Measurements from ENCODE around the gene ZFY. TPM values are rescaled to one million over a fixed set of nuclear protein-coding genes. Genes with fewer than 3 reads are reported as not detected.

ZFY gene
- total and polyA plus RNA-seq, 2 of the 13 experiments (the other 11 are each of a cell fraction or from before 2014, with no cell fraction given), result 3.3 to 17.1 TPM

DNA sequence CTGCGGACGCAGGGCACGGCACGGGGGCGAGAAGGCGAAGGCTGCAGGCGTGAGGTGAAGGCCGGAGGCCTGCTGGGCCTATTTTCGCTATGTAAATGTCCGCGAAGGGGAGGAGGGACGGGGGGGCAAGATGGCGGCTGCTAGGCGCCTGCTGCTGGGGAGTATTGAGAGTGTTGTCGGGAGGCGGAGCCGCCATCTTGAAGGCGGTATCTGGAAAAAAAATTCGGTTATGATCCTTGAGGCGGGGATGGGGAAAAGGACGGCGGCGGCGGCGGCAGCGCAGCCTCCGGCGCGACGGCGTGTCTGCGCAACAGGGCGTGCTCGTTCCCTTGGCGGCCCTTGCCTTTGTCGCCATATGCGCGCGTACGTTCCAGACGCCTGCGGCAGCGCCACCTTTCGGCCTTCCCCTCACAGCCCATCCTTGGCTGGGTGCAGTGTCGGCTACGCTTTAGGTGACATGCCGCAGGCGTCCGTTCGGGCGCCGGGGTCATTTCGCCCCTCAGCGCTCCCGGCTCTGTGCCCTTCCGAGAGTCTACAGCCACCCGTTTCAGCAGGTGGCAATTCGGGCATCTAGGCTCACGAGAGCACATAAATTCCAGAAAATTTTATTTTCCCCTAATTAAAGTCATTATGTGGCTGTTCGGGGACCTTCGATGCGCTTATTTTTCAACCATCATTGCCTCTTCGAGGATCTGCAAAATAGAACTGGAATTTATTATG is 695 bp downstream of the ZFY start (continued):
- TF ChIP-seq, protein P1, sequence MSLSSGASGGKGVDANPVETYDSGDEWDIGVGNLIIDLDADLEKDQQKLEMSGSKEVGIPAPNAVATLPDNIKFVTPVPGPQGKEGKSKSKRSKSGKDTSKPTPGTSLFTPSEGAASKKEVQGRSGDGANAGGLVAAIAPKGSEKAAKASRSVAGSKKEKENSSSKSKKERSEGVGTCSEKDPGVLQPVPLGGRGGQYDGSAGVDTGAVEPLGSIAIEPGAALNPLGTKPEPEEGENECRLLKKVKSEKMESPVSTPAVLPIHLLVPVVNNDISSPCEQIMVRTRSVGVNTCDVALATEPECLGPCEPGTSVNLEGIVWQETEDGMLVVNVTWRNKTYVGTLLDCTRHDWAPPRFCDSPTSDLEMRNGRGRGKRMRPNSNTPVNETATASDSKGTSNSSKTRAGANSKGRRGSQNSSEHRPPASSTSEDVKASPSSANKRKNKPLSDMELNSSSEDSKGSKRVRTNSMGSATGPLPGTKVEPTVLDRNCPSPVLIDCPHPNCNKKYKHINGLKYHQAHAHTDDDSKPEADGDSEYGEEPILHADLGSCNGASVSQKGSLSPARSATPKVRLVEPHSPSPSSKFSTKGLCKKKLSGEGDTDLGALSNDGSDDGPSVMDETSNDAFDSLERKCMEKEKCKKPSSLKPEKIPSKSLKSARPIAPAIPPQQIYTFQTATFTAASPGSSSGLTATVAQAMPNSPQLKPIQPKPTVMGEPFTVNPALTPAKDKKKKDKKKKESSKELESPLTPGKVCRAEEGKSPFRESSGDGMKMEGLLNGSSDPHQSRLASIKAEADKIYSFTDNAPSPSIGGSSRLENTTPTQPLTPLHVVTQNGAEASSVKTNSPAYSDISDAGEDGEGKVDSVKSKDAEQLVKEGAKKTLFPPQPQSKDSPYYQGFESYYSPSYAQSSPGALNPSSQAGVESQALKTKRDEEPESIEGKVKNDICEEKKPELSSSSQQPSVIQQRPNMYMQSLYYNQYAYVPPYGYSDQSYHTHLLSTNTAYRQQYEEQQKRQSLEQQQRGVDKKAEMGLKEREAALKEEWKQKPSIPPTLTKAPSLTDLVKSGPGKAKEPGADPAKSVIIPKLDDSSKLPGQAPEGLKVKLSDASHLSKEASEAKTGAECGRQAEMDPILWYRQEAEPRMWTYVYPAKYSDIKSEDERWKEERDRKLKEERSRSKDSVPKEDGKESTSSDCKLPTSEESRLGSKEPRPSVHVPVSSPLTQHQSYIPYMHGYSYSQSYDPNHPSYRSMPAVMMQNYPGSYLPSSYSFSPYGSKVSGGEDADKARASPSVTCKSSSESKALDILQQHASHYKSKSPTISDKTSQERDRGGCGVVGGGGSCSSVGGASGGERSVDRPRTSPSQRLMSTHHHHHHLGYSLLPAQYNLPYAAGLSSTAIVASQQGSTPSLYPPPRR (CRISPR knock-in tag; IDR thresholded peaks at IDR 0.05; ENCODE audit: borderline replicate concordance), result no peak
- TF ChIP-seq KMT2B (CRISPR knock-in tag; IDR thresholded peaks at IDR 0.05) (peak; percentile 81), ZNF496 (CRISPR knock-in tag; IDR thresholded peaks at IDR 0.05; ENCODE audit: insufficient replicate concordance) (no peak), ZMYM3 (CRISPR knock-in tag; IDR thresholded peaks at IDR 0.05) (0 out of 2 replicates have a peak, but pooled peaks have one; percentile 11), SOX5 (CRISPR knock-in tag; IDR thresholded peaks at IDR 0.05; ENCODE audit: borderline replicate concordance) (0 out of 2 replicates have a peak, but pooled peaks have one; percentile 17), GATAD1 (CRISPR knock-in tag; IDR thresholded peaks at IDR 0.05) (peak; percentile 46; the same call in 1 of the 2 replicates), NFE2L2 (IDR thresholded peaks at IDR 0.05; ENCODE audit: low read length) (no peak), KAT8 (CRISPR knock-in tag; IDR thresholded peaks at IDR 0.05) (peak; percentile 39; the same call in 1 of the 2 replicates), ETV6 (CRISPR knock-in tag; conservative IDR thresholded peaks at IDR 0.05) (0 out of 2 replicates have a peak, but pooled peaks have one; percentile 35), TCF7 (IDR thresholded peaks at IDR 0.05; ENCODE audit: low read depth) (no peak), ZNF446 (CRISPR knock-in tag; IDR thresholded peaks at IDR 0.05) (no peak), FOXK1 (CRISPR knock-in tag; IDR thresholded peaks at IDR 0.05; ENCODE audit: borderline replicate concordance, low read depth) (peak; percentile 30; the same call in 1 of the 2 replicates)
- TF ChIP-seq, protein P2, sequence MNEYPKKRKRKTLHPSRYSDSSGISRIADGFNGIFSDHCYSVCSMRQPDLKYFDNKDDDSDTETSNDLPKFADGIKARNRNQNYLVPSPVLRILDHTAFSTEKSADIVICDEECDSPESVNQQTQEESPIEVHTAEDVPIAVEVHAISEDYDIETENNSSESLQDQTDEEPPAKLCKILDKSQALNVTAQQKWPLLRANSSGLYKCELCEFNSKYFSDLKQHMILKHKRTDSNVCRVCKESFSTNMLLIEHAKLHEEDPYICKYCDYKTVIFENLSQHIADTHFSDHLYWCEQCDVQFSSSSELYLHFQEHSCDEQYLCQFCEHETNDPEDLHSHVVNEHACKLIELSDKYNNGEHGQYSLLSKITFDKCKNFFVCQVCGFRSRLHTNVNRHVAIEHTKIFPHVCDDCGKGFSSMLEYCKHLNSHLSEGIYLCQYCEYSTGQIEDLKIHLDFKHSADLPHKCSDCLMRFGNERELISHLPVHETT (CRISPR knock-in tag; conservative IDR thresholded peaks at IDR 0.05), result peak; percentile 80
- TF ChIP-seq, protein P3, sequence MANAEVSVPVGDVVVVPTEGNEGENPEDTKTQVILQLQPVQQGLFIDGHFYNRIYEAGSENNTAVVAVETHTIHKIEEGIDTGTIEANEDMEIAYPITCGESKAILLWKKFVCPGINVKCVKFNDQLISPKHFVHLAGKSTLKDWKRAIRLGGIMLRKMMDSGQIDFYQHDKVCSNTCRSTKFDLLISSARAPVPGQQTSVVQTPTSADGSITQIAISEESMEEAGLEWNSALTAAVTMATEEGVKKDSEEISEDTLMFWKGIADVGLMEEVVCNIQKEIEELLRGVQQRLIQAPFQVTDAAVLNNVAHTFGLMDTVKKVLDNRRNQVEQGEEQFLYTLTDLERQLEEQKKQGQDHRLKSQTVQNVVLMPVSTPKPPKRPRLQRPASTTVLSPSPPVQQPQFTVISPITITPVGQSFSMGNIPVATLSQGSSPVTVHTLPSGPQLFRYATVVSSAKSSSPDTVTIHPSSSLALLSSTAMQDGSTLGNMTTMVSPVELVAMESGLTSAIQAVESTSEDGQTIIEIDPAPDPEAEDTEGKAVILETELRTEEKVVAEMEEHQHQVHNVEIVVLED (CRISPR knock-in tag; IDR thresholded peaks at IDR 0.05; ENCODE audit: borderline replicate concordance), result peak; percentile 95

Data from HepG2 (cell line).